ENCODE measurements around the gene TUBB4B.
A peak's percentile ranks its signal among the peaks of the same experiment; 100 is the strongest.

Gene TUBB4B

DNA sequence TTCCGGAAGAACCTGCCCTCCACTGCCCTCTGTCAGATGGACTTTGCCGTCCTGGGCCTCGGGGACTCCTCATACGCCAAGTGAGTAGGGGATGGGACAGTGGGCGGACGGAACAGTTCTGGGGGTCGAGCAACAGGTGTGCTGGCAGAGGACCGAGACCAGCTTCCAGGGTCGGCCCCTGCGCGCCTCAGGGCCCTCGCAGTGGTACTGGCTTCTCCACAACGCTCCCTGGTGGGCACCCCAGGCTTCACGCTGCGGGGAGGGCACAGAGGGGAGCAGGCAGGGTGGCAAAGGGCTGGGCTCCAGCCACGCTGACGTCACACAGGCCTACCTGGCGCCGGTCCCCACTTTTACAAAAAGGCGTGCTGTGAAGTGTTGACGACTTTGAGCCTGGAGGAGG lies 28.6 kb upstream of the TUBB4B start:
- no peak overlapping the region for H3K4me3 ChIP-seq (replicated peaks; ENCODE audit: low read depth, low read length)
- no peak for TF ChIP-seq CTCF (IDR thresholded peaks at IDR 0.05; ENCODE audit: low read depth, low read length, missing control alignments)

DNA sequence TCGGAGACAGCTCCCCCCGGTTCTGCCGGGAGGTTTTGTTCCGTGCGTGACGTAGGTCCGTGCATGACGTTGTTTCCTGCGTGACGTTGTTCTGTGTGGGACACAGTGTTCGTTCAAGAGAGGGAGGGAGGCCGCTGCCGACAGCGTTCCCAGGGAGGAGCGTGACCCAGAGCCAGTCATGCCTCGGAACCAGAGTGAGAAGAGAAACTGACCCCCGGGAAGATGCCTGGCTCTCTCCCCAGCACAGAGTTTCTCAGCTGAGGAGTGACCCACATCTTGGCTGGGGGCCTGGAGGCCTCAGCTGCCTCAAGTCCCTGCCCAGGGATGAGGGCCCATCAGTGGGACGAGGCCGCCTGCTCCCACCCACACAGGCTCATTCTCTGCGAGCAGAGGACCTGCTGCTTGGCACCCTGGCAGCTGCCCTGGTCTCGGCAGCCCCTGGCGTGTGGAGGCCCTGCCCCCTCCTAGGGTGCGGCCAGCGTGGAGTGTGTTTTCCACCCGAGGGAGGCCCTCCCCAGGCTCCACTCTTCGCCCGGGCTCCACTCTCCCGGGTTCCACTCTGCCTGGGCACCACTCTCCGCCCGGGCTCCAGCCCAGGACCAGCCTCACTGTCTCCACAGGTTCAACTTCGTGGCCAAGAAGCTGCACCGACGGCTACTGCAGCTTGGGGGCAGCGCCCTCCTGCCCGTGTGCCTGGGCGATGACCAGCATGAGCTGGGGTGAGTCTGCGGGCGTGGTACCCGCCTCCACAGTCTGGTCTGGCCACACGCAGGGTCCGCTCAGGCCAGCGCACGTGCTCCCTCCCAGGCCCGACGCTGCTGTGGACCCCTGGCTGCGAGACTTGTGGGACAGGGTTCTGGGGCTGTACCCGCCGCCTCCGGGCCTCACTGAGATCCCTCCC lies 27.7 kb upstream of the TUBB4B start:
- peak; percentile 11 for TF ChIP-seq CTCF (IDR thresholded peaks at IDR 0.05; ENCODE audit: low read depth, low read length, missing control alignments)
- no peak for DNase-seq (ENCODE audit: extremely low read depth, low read depth)
- no peak overlapping the region for H3K4me3 ChIP-seq (replicated peaks; ENCODE audit: low read depth, low read length)

More for the DNA sequence above, 28.6 kb upstream of the TUBB4B start:
- no peak for DNase-seq (ENCODE audit: extremely low read depth, low read depth)

DNA sequence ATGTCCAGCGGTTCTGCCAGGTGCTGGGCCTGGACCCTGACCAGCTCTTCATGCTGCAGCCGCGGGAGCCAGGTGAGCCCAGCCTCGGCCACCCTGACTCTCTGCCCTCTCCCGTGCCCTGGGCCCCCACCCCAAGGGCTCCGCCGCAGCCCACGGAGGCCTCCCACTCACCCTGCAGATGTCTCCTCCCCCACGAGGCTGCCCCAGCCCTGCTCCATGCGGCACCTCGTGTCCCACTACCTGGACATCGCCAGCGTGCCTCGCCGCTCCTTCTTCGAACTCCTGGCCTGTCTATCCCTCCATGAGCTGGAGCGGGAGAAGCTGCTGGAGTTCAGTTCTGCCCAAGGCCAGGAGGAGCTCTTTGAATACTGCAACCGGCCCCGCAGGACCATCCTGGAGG lies 26.5 kb upstream of the TUBB4B start:
- no peak for TF ChIP-seq CTCF (IDR thresholded peaks at IDR 0.05; ENCODE audit: low read depth, low read length, missing control alignments)

DNA sequence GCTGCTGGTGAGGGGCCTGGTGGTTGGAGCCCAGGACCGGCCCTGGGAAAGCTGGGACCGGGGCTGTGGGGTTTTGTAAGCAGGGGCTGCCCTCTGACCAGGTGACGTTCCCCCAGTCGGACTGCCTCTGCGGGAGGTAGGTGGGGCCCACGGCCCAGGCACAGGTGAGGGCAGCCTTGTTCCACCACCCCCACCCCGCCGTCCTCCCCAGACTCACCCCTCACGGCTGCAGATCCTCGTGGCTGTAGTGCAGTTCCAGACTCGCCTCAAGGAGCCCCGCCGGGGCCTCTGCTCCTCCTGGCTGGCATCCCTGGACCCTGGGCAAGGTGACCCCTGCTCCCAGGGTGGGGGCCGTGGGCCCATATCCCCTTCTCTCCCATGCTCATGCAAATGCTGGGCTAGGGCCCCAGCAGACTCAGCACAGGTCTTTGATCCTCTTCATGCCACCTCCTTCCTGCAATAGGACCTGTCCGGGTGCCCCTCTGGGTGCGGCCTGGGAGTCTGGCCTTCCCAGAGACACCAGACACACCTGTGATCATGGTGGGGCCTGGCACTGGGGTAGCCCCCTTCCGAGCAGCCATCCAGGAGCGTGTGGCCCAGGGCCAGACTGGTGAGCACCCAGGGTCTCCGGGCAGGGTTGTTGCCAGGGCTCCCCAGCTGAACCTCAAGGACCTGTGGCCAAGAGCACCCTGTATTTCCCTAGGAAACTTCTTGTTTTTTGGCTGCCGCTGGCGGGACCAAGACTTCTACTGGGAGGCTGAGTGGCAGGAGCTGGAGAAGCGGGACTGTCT lies 25.7 kb upstream of the TUBB4B start:
- no peak for DNase-seq (ENCODE audit: extremely low read depth, low read depth)
- H3K4me3 ChIP-seq (replicated peaks; ENCODE audit: low read depth, low read length) = no peak overlapping the region
- no peak for TF ChIP-seq CTCF (IDR thresholded peaks at IDR 0.05; ENCODE audit: low read depth, low read length, missing control alignments)

More for the DNA sequence above, 26.5 kb upstream of the TUBB4B start:
- H3K4me3 ChIP-seq (replicated peaks; ENCODE audit: low read depth, low read length) = no peak overlapping the region
- DNase-seq (ENCODE audit: extremely low read depth, low read depth) = no peak

DNA sequence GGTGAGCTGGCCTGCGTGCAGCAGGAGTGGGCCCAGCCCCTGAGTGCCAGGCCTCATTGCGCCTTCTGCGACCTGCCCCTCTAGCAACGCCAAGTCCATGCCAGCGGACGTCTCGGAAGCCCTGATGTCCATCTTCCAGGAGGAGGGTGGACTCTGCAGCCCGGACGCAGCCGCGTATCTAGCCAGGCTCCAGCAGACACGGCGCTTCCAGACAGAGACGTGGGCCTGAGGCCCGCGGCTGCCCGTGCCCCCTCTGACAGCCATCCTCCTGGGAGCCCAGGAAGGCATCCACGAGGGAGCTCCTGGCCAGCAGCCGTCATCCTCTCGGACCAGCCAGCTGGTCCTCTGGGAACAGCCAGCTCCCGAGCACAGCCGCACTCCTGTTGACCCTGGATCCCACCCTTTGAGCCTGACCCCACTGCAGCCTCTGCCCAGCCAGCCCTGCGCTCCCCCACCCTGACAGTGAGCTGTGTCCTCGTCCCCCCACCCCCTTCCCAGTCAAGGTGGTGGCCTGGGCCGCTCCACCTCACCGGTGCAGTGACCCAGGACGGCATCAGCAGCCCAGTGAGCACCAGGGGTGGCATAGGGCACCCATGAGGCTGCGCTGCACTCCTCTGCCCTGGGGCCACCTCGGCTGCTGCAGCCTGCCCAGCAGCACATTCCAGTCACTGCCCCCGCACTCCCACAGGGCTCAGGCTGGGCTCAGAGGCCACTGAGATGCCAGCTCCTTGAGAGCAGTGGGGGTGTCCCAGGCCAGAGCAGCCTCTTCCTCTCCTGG lies 24.7 kb upstream of the TUBB4B start:
- TF ChIP-seq CTCF (IDR thresholded peaks at IDR 0.05; ENCODE audit: low read depth, low read length, missing control alignments) = no peak
- DNase-seq (ENCODE audit: extremely low read depth, low read depth) = no peak
- H3K4me3 ChIP-seq (replicated peaks; ENCODE audit: low read depth, low read length) = no peak overlapping the region

Measured in HFF-Myc (cell line).